ENCODE results near the gene SLC44A1.

SLC44A1 gene

DNA sequence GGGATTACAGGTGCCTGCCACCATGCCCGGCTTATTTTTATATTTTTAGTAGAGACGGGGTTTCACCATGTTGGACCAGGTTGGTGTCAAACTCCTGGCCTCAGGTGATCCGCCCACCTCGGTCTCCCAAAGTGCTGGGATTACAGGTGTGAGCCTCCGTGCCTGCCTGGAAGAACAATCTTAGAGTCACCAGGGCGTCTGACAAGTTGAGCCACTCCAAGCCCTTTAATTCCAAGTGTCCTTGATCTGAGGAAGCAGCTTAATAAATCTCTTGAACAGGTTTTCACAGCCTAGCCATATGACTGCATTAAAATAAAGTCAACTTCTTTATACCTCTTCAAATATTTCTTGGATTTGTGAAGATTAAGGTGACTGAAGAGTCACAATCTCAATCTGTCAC lies 31.5 kb downstream of the SLC44A1 start:
- DNase-seq, result no peak

DNA sequence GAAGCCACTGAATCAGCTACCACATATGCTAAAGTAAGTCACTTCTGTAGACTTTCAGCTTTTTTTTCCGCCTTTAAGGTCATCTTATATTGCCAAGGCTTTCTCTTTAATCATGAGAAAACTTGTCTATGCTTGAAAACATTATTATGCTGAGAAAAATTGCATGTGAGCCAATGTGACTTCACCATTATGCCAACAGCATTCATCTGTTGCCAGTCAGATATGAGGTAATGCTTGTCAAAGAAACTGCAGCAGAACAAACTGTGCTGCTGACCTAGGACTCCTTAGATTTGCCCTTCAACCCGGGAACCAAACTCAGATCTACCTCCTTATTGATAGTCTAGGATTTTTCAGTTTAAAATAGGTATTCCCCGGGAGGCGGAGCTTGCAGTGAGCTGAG lies 34.3 kb downstream of the SLC44A1 start:
- no peak for DNase-seq

DNA sequence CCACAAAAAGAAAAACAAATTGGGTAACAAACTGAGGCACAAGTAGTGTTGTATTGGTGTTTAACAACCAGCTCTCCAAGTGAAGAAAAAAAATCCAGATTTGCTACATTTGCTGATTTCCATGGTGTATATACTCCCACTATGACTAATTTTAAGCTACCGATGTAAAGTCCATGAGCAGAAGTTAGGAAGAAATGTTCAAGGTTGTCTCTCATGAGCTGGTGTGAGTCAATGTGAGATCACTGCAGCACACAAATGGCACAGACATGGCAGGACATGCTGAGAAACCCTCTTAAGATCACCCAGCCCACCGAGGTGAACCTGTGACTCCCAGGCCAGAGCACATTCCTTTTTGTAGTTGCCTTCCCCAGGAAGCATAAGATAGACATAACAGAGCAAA lies 36.2 kb downstream of the SLC44A1 start:
- DNase-seq, result no peak

DNA sequence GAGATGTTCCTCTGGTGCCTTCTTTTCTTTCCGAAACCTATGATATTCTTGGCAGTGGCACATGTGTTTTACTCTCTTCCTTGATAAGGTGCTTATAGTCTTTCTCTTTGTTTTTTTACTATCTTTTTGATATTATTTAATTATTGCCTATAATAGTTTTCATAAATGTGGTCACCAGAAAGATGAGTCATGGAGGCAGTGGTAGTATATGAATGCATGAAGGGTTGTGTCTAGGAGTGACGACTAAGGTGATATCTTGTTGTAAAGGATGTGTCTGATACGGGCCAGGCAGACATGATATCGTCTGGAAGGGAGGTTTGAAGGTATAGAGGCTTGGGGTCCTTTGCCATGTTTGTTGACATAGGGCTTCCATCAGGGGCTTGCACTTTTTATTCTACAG lies 36.8 kb downstream of the SLC44A1 start:
- no peak for DNase-seq

DNA sequence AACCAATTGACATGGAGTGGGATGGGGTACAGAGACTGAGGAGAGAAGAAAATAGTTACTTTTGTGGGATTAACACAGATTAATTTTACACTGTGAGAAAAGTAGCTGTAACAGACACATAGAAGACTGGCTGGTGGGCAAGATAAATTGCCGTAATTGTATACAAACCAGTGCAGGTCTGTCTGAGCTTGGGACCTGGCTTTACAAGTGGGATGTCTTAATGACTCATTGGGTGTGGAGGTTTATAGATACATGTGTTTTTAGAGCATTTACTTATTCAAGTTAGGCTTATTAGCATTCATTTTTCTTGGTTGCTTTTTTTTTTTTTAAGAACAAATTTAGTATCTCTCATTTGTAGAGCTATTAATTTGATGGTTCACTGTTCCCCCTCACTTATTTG lies 37.5 kb downstream of the SLC44A1 start:
- no peak for DNase-seq

DNA sequence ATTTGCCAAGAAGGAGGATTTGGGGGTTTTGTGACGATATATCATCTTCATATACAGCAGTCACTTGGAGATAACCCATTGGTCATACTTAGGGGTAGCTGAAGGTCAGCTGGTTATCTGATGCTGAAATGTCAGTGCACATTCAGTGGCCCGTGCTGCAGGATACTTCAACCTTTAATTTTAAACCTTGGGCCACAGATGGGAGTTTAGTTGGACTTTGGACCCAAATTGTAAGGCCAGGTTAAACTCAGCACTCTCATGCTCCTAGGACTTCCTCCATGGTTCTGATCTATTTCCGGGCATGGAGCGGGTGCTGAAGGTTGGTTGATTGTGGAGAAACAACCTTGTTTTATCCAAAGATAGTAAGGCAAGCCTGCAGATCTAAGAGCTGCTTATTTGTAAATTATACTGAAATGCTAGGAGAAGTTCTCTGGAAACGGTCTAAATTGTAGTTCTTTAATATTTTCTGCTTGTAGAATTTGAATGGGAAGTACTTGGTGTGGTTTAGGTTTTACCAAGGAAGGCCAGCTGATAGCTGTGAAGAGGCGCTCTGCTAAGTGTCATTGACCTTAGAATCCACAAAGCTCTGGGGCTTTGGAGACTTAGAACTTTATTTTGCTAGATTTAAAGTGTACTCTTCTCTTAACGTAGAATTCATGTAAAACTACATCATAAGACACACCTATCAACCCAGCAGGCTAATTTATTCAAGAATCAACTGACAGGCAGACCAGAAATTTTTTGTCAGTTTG lies 38.6 kb downstream of the SLC44A1 start:
- no peak for DNase-seq

DNA sequence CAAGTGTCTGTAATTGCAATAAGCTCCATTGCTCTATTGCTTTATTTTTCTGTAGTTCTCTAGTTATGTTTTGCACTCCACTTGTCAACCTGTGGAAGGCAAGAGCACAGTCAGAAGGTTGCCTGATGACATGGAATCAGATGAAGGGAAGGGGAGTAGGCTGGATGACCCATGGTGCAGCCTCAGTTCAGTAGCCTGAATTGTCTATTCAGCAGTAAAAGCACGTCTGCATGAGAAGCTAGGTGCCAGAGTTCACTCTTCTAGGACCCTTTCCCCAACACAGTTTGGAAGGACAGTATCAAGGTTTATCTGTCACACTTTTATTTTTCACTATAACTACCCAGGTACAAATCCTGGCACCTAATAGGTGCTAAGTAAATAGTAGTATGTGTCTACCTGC lies 39.3 kb downstream of the SLC44A1 start:
- DNase-seq, result no peak

DNA sequence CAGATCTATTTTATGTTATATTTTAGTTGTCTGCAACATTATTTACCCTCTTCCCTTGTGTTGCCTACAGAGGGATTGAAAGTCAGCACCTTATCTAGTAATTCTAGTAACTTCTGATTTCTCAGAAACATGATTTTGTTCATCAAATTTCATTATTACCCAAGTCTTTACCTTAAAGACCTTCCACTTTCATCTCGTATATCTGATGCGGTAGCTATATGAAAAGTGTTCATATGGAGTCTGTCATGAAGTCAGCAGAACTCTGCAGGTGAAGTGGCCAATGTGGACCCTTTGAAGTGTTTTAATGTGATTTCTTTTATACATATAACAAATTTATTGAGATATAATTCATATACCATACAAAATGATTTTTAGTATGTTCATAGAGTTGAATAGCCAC lies 40.0 kb downstream of the SLC44A1 start:
- DNase-seq, result no peak

DNA sequence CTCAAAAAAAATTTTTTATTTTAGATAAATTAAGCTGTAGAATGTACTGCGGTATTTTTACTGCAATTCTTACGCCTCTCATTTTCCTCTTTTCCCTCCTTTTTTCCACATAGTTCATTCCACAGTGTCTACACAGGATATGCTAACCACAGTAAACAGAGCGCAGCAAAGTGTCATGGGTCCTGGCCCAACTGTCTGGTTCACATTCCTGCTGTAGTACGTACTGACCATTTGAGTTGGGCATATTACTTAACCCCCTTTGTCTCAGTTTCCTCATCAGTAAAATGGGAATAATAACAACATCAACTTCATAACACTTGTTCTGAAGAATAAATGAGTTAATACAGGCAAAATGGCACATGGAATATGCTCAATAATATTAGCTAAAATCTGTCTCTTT lies 41.6 kb downstream of the SLC44A1 start:
- no peak for DNase-seq

DNA sequence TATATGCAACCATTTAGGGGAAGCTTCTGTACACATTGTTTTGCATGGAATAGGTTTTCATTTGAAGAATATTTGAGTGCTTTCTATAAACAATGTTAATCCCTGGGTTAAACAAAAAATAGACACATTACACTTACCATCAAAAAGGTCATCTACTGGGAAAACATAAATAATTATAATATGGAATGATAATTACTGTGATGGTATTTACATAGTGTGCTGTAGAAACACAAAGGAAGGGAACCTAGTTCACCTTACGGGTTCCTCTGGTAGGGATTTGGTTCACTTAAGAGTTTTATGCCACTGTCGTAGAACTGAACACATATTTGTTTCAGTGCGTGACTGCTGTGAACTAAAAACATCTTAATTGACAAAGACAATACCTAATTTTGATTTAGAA lies 44.9 kb downstream of the SLC44A1 start:
- no peak for DNase-seq

DNA sequence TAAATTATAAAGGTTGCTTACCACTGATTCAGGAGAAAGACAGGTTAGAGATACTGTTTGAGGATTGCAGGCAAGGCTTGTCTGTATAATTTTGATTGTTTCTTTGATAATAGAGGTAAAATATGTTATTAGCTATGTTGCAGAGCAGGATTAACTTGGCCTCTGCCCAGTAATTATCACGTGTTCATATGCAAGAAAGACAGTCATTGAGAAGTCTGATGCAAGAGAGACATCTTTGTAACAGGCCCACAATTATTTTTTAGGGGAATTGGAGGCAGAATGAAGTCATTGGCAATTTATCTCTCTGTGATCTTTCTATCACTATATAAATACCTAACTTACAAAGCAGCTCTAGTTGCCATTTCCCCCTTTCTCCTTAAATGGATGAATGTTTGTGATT lies 46.0 kb downstream of the SLC44A1 start:
- DNase-seq, result no peak

DNA sequence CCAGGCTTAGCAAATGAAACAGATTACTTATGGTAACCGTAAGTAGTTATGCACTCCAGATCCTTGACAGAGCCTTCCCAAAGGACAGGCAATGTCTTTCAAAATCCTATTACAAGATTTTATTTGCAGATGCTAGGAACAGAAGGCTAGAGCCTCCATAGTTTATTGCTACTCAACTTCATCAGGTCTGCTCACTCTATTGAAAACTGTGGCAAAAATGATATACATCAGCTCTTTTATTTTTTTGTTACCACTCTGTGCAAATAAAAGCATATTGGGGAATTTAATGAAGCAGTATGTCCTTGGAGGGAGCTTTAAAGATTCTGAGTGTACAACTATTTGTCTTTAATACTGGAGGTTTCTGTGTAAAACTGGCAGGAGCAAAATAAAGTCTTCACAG lies 46.5 kb downstream of the SLC44A1 start:
- no peak for DNase-seq

DNA sequence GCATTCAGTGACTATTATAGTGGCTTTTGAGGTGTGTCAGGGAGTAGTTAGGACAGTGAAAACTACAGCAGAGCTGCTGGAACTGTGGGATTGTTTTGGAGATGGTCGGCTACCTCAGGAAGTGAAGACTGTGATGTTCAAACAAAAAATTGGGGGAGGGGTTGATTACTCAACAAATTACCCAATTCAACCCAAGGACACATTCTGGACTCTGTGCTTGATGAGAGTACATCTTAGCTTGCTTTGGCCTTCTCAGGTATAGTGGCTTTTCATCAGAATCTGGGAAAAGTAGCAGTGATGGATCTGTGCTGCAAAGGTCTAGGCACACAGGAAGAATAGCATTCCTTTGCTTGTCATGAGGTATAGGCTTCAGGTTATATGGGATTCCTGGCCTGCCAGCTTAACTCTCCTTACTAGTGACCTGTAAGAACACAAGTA lies 47.0 kb downstream of the SLC44A1 start:
- no peak for DNase-seq

DNA sequence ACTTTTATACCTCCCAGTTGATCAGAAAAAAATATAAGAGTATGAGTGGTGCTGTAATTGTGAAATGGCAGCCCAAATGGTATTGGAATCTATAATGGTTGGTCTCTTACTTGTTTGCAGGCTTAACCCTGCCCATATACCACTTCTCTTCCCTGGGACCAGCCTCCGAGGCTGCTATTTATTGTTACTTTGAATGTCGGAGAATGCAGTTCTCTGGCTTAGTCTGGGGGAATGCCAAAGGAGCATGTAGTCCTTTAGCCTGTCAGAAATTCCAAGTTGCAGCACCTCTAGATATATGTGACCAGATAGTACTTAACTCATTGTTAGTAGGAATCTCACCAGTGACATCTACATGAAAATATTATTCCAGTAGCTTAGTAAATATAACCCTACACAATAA lies 47.5 kb downstream of the SLC44A1 start:
- DNase-seq, result no peak

DNA sequence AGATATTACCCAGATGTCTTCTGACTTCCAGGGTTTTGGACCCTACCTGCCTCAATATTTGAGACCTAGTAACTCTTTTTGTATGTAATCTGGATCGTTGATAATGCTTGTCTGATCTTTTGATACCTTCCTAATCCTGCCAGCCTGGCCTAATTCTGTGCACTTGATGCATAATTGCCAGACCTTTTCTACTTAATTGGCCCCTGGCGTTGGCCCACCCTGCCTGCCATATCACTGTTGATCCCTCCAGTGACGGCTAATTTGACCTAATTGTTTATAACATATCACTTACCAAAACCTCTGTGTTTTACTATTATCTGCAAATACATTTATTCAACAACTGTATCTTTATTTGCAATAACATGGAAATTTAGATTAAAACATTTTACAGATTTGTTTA lies 49.0 kb downstream of the SLC44A1 start:
- DNase-seq, result no peak

DNA sequence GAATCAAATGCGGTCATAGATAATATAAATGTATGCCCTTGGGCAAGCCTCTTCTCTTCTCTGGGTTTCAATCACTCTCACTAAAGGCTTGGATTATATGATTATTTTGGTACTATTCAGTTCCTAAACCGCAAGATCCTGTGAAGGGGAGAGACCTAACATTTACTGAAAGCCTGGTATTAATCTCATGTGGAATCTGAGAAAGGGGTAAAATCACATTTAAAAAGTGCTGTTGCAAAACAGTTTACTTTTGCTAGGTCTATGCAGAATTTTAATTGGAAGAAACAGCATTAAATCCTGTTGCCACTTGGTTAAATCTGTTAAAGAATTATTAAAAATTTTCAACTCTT lies 50.7 kb downstream of the SLC44A1 start:
- no peak for DNase-seq

DNA sequence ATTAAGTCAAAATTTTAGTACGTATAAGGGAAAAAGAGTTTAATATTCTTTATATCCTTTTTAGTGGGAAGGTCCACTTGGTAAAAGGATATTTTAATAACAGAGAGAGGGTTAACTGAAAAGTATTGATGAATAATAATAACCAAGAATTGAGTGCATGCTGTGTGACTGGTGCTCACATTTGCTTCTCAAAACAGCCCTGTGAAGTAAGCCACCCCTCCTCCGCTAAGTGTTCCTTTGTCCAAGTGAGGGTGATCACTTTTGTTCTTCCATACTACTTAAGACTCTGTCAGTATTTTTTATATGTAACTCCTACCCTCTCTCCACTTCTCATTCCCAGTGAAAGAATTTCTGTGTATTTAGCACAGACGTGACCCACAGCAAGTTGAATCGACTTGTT lies 51.5 kb downstream of the SLC44A1 start:
- no peak for DNase-seq

DNA sequence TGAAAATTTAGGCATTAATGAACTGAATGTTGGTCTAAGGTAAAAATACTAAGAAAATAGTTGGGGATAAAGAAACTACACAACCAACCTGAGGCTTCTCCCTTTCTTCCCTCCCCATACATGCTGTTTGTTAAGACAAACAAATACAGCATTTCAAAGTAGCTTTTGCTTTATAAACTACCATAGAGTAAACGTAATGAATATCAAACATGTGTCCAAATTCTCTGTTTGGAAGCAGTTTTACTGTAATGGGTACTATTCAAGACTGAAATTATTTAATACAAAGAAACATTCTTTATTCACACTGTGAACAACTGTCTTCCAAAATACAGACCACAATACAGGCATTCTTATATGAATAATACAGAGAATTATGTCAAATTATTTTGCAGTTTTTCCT lies 52.0 kb downstream of the SLC44A1 start:
- DNase-seq, result no peak

DNA sequence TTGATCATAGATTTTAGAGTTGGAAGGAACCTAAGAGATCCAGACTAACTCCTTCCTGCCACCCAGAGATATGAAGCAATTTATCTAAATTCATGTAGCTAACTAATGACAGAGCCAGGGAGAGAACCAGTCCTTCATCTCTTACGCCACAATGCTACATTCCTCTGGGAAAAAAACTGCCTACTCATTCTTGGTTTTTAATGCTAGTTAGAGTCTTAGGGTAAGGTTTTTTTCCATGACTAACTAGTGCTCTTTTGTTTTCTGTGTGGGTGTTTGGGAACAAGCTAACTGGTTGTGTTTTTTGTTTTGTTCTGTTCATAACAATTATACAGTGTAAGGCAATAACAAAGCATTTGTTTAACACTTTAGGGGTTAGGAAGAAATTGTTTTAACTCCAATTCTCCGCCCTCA lies 52.4 kb downstream of the SLC44A1 start:
- no peak for DNase-seq

DNA sequence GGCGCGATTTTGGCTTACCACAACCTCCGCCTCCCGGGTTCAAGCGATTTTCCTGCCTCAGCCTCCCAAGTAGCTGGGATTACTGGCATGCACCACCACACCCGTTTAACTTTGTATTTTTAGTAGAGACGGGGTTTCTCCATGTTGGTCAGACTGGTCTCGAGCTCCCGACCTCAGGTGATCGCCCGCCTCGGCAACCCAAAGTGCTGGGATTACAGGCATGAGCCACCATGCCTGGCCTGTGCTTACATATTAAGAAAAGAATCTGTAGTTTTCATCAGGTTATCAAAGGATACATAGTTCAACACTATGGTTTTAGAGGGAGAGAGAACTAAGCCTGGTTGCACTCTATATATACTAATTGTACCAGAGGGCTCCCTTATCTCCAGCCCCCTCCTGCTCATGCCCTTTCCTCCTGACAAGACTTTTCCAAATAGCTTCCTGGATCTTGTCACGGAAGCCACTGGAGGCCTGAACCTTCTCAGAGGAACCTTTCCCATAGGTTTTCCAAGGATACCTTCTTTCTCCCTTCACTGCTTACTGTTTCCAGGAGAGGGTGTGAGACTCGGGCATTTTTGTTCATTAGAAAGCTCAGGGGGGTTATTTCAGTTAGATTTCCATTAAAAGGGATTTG lies 53.1 kb downstream of the SLC44A1 start:
- no peak for DNase-seq

DNA sequence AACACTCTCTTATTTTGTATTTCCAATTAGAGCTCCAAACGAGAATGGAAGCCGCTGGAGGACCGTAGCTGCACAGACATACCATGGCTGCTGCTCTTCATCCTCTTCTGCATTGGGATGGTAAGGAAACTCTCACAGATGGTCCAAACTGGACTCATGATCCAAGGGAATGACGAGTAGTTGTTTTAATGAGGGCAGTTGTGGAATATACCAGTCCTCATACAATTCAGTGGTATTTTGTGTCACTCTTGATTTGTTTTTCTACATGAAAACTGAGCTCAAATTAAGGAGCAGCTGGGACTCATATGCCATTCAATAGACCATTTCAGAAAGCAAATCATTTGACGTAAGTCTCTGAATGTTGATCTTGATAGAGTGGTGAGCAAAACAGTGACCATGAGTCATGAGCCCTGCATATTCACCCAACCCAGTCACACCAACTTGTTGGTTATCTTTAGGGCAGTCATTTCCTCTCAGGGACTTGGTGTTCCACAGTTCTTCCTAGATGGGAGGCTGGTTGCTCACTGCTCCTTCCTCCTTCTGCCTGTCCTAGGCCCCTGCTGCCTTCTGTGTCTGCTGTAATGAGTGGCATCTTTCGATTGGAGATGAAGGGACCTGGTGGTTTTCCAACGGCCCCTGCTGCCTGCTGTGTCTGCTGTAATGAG lies 54.9 kb downstream of the SLC44A1 start:
- DNase-seq, result no peak

DNA sequence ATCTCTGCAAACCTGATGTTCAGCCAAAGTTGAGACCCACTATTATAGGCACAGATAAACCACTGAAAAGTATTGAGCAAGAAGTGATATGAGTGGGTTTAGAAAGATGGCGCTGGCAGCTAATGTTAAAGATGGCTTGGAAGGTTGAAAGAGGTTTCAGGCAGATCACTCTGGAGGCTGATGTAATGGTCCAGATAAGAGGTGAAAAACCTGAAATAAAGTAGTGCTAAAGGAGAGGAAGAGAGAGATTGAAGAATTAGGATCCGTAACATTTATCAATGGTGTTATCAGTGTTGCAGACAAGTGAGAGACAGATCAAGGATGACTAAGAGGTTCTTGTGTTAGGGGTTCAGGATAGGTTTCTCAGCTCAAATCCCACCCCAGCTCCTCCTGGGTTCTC lies 58.3 kb downstream of the SLC44A1 start:
- DNase-seq, result no peak

DNA sequence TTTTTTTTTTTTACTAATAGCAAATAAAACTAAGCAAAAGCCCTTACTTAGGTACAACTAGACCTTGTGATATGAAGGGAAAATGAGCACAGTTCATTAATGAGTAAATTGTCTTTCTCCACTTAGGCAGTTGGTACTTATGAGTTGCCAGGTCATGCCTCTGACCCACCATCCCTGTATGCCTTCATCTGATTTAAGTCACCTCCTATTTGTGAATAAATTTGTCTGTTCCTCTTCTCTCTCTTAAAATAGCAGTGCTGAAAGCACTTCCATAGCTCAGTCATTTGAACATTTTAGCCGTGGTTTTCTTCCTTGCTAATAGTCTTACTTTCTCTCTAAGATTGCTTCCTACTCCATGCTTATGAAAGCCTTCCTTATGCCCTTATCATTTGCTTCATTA lies 61.4 kb downstream of the SLC44A1 start:
- no peak for DNase-seq

DNA sequence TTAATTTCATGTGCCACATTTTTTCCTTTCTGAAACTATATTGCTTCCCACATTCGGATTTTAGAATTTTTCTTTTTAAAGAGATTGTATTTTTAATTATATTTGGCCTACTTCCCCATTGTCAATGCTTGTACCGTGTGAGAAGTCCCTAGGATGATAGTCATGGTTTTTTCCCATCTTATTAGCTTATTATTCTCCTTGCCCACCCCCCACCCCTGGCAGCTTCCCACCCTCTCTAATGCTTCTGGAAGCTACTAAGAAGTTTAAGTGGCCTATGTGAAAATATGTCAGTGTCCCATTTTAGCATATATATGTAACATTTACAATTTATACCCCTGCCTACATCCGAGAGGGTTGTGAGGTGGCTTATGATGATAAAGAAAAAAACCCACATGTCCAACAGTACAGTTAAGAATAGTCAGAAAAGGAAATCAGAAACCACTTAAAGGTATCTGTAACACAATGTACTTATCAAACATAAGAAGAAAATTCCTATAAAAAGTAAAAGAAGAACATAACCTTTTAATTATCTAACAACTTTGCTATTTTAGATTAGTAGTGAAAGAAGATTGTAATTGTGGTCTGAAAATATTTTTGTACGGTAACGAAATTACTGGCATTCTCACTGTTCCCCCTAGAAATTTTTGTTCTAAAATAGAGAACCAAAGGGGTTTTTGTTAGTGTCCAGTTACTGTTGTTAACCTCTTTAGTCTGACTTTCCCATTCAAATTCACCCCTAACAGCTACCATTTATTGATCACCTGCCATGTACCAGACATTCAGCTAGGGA lies 62.1 kb downstream of the SLC44A1 start:
- no peak for DNase-seq
